GM21576 (cell line): Measurements from ENCODE around the gene ACTR1B.
"Not testable (repeated sequence)": the region's sequence is repeated elsewhere in the genome, so short reads cannot be mapped to it uniquely, and the experiment has no call there.

Experiments used
- ATAC-seq: cut with Tn5 transposase; IDR thresholded peaks from one replicate; pipeline ENCODE4 v1.9.1; 2021; ENCODE audit warnings: mild to moderate bottlenecking, moderate library complexity; ENCODE audit not compliant: unreplicated experiment

ACTR1B gene

DNA sequence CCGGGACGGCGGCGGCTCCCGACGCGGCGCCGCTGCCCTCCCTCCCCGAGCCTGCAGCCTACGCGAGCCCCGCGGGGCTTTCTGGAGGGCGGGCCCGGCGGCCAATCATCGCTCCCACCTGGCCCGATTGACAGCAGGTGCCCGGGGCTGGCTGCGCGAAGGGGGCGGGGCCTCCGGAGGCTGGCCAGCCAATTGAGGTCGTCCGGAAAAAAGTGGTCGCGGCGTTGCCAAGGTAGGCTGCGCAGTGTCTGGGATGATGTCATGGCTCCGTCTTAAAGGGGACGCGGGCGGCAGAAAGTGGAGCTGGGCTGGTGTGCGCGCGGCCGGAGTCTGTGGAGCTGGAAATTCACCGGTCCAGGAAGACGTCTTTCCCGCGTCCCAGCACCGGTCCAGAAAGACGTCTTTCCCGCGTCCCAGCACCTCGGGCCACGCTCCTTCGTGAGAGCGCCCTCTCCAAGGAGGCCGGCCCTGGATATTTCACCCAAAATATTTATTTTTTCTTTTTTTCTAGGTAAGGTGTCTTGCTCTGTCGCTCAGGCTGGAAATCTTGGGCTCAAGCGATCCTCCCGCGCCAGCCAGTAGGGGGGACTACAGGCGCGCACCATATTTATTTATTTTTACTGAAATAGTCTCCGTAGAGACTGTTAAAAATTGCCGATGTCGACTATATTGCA is at the start of gene ACTR1B:
ACTR1B (minus strand) TSS at position 83 of the 674 bp plus-strand sequence. CDS start 154 bp downstream, outside the sequence.
- peak; percentile 85 for ATAC-seq

DNA sequence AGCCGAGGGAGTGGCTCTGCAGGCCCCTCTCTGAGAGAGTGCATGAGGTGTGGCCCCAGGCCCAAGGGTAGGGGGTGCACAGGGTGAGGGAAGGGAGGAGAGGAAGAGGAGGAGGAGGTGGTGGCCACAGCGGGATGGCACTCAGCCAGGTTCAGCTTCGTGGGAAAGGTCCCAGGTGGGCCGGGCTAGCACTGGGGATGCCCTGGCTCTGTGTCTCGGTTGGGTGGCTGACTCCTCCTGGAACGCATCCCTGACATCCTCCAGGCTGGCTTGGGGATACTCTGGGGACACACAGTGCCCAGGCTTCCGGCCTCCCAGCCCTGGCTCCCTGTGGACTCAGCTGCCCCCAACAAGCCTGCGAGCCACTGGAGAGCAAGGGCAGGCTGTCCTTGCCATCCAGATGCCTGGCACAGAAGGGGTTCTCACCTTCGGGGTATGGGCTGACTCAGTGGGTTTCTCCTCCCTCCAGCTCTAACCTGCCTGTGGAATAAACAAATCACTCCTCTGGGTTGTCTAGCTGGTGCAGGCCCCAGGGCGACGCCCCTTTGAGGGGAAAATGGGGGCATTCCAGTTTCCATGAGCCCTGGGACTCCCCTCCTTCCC is 49.0 kb upstream of the ACTR1B start:
- ATAC-seq: no peak

DNA sequence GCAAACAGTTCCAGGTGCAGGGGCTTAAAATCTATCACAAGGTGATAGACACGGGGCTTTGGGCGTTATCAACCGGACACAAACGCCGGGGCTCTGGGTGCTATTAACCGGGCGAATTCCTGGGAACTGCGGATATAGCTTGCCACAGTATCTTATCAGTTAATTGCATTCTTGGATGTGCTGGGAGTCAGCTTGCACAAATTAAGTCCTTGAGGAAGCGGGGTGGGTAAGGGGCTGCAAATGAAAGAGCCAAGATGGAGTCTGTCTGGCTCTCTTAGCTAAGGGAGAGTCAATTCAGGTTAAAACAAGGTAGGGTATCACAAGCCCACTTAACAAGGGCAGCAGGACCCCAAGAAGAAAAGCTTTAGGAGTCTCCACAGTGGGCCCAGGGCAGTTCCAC is 48.3 kb upstream of the ACTR1B start:
- not testable (repeated sequence) for ATAC-seq

DNA sequence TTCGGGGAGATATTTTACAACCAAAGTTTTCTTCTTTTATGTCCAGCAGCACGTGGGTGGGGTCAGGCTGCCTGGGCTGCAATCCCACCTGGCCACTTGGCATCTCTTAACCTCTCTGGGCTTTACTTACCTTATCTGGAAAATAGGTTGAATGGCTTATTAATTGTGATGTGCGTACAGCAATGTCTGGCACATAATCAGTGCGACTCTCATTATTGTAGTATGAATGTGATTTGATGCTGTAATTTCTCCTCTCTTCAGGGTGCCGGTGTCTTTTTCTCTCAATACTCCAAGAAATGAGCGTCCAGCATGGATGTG is 47.5 kb upstream of the ACTR1B start:
- no peak for ATAC-seq

DNA sequence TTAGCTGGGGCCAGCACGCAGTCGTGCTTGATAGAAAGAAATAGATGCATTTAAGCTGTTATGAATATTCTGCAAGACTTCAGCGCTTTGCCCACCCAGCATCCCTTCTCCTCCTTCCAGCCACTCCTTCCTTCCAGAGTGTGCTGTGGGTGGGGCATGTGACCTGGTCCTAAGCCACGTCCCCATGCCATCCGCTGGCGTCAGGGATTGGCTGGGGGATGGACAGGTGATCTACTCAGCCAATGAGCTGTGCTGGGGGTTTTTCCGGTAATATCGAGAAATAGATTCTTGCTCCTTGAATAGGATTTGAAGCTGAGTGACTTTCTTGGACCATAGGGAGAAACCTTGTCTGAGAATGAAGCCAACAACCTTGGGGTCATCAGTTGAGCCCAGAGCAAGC is 44.8 kb upstream of the ACTR1B start:
- ATAC-seq: no peak

DNA sequence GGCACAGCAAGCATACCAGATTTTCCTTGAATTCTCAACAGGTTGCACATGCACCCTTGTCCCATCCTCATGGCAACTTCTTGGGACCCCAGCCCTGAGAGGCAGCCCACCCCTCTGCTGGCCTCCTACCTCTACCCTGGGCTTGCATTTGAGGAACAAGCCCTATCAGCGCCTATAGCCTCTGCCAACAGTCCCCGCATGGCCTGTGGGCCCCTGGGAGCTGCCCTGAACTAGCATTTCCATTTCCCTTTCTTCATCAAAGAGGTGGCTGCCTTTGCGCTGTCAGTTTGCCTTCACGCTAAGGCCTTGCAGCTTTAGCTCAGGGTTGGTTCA is 44.2 kb upstream of the ACTR1B start:
- no peak for ATAC-seq

DNA sequence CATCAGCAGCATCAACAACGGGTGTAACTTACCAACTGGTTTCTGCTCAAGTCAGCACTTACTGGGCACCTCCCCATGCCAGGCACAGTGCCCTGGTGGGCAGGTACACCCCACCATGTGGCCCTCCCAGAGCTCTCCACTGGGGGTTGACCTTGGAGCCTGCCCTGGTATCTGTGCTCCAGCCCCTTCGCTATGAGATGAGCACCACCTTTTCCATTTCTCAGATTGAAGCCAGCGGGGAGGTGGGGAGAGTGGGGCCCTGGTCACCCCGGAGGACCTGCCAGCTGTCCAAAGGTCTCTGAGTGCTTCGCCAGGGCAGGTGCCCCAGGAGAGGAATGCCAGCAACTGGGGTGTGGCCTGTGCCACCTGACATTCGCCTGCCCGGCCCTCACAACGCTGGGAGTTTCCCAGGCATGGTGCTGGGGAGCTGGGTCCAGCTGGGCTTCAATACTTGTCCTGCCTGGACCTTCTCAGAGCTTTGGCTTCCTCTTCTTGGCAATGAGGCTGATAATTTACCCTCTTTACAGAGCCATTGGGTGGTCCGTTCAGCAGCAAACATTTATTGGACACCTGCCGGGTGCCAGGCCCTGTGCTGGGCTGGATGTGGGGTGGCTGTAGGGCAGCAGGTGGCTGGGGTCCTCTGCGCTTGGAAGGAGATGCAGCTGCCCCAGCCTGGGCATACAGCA is 43.7 kb upstream of the ACTR1B start:
- no peak for ATAC-seq

DNA sequence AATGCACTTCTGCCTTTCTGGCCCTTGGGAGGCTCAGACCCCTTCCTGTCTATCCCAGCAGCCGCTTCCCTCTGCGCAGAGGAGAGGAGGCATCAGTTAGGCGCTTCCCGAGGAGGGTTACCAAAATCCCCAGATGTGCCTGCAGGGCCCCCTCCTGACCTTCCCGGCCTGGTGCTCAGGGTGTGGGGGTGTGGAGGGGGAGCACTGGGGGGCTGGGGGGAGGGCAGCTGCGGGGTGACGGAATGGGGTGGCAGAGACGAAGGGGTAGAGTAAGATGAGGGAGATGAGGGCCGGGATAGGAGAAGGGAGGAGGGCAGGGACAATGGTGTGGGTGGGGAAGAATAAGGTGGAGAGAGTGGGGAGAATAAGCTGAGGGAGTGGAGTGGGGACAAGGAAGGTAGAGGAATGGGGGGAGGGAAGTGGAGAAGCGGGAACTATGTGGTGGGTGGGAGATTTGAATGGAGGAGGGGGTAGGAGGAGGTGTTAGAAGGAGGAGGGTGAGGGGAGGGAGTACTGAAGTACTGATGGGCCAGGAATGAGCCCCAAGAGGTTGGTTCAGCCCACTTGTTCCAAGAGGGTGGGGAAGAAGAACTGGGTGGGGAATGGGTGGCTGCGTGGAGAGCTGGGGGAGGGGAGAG is 43.0 kb upstream of the ACTR1B start:
- no peak for ATAC-seq

DNA sequence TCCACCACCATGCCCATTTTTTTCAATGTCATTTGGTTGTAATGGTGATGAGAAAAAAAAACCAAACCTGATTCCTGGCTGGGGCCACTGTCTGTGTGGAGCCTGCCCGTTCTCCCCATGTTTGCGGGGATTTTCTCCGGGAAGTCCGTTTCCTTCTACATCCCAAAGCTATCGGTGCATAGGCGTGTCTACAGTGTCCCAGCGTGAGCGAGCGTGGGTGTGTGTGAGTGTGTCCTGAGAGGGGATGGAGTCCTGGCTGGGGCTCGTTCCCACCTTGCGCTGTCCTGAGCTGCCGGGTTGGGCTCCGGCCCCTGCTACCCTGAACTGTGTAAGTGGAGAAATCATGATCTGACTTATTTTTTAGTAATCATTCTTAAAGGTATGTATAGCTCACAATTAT is 42.3 kb upstream of the ACTR1B start:
- no peak for ATAC-seq

DNA sequence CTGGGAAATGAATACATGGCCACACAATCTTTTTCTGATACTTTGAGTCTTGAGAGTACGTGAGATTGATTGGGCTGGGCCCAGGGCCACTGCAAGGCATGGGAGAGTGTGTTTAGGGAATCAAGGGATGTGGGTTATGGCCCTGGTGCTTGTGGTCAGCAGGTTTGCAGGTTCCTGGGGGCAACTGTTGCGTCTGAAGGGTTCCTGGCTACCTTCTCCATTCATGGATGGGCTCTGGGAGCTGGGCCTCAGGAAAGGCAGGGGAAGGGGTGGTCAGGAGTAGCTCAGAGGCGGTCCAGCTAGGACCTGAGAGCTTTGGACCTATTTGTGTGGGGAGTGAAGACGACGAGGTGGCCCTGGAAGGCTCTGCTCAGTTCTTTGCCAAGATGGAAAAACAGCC is 41.1 kb upstream of the ACTR1B start:
- no peak for ATAC-seq

DNA sequence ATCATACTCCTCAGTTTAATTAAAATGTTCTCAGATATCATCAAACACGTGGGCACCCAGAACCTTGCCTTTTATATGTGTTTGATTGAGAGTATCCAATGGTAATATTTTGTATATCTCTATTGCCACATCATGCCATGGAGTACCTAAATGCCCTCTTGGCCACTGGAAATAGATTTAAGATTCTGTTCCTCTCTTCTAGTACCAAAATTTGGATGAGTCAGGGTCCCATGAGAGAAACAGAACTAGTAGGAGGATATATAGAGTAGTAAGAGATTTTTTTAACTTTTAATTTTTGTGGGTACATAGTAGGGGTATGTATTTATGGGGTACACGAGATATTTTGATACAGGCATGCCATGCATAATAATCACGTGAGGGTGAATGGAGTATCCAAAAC is 39.9 kb upstream of the ACTR1B start:
- no peak for ATAC-seq

DNA sequence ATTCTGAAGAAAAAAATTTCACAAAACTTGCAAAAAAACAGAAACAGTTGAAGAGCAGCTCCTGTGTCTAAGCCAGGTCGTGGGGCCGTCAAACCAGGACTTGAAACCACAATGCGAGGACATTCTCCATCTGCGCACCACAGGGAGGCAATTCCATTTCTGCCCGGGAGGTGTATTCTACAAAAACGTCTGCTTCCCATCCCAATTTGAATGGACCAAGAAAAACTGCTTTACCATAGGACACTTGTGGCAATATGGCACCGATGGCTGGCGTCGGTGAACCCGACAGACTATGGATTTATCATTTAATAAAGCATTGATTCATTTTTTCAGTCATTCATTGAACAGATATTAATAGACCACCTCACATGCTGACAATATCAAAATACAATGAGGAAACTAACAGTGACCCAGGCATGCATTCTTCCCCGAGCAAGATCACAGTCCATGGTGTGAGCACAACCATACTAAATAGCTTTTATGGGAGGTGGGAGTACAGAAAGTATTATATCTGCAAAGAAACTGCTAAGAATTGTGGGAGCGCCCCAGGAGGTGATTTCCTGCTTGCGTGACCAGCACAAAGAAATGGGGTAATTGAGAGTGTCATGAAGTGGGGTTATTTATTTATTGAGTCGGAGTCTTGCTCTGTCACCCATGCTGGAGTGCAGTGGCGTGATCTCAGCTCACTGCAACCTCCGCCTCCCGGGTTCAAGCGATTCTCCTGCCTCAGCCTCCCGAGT is 39.1 kb upstream of the ACTR1B start:
- no peak for ATAC-seq

DNA sequence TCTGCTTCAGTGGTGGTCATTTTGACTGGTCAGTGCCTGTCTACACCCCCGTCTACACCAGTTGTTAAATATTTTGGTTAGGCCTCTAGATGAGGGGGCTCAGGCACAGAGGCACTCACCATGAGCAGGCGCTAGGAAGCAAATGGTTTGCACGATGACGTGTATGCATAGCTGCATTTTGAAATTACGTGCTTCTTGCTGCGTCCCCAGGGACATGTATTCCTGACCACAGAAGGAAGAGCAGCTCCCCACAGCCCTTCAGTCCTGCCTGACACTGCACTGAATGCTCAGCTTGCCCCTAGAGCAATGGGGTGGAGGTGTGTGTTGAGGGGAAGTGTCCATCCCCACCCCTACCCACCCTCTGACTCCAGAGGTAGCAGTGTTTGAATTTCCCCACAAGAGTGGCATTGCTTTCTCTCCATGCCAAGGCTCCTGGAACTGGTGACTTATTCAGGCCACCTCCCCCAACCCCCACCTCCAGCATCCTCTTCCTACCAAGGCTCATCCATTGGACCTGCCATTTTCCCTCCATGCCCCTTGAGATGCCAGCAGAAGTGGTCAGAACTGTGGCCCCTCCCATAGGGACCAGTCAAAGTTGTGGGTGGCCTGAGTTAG is 38.1 kb upstream of the ACTR1B start:
- ATAC-seq: no peak

DNA sequence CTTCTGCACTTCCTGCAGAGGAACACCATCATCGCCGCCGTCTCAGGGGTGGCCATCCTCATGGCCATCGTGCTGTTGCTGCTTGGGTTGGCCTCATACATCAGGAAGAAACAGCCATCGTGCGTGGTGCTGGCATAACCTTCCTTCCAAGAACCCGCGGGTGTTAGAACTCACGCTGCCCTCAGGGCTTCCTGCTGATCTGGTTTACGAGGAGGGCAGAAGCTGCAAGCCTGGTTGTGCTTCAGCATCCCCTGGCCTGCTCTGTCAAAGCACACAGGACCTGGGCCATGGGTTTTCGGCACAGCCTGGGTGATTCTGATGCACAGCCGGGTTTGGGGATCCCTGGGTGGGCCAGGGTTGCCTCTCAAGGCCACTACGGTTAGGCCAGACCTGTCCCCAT is 37.3 kb upstream of the ACTR1B start:
- ATAC-seq: no peak

DNA sequence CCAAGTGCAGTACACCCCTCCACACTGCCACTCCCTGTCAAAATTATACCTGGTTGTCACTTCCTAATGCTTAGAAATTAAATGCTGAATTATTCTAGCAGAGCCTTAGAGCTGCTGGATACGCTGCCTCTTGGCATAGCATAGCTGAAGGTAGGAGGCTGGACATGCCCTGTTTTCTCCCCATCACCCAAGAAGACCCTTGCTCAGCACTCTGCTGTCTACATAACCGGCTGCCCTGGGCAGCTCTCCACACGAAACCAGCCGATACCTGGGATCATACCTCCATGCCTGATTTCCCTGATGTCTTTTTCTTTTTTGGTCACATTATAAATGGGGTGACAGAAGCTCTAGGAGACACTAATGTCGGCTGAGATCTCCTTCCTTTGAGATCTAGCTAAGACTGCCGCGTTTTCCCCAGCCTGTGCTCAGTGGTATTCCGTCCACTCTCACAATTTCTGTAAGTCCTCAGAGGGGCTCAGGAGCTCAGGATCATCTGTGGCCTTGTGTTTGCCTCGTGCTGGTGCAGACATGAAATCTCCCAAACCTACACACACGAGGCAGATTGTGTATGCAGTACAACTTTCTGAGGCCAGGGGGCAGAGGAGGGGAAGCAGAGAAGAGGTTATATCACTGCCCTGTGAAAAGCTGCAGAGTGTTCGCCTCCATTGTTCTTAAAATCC is 36.1 kb upstream of the ACTR1B start:
- no peak for ATAC-seq

DNA sequence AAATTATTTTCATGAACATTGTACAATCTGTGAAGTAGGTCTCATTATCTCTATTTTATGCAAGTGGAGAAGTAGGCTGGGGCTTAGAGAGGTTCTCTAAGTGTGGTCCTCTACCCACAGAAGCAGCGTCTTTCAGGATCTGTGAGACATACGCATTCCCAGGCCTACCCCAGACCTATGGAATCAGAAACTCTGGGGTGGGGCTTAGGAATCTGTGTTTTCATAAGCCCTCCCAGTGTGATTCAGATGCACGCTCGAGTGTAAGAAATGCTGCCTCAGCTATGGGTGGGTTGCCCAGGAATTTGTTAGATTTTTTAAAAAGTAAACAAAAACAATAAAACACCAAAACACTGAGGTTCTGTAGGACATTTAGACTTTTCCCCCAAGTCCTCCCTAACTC is 34.7 kb upstream of the ACTR1B start:
- ATAC-seq: no peak

DNA sequence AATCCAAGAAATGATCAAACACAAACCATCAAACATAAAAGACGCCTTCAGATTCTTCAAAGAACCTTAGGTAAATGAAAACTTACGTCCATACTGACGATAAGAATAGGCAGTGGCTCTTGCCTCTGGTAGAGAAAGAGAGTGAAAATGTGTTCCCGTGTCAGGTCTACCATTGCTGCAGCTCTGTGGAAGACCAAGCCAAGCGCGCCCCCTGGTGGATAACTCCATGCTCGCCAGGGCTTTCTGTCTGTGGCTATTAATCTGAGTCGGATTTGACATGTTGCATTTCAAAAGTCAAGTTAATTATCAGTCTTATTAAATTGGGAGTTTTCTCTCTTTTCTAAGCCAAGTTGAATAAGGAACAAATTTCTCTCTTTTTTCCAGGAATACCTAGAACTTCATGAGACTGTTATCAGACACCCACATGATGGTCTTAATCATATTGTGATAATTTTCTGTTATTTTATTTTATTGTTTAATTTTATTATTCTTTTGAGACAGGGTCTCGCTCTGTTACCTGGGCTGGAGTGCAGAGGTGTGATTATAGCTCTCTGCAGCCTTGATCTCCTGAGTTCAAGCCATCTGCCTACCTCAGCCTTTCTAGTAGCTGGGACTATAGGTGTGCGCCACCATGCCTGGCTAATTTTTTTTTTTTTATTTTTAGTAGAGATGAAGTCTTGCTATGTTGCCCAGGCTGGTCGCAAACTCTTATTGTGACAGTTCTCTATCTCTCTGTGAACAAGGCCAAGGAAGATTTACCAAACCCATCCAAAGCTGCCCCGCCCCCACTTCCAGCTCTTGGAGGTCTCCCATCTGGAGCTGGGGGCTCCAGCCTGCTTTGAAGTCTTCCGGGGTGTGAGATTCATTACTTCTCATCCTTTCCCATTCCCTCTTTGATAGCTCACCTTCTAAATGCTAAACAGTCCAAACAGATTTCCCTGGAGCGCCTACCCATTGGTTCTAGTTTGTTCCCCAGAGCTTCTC is 33.7 kb upstream of the ACTR1B start:
- ATAC-seq: peak; percentile 64

DNA sequence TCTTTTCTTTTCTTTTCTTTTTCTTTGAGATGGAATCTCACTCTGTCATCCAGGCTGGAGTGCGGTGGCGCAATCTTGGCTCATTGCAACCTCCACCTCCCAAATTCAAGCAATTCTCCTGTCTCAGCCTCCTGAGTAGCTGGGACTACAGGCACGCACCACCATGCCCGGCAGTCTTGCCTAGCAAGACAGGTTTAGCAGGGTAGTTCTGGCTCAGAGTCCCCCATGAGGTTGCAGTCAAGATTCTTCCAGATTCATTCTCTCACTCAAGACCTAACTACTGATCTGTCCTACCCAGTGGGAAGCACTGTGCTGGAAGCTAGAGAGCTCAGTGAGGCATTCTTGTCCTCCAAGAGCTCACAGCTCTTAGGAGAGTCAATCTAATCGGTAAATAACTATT is 31.9 kb upstream of the ACTR1B start:
- no peak for ATAC-seq

DNA sequence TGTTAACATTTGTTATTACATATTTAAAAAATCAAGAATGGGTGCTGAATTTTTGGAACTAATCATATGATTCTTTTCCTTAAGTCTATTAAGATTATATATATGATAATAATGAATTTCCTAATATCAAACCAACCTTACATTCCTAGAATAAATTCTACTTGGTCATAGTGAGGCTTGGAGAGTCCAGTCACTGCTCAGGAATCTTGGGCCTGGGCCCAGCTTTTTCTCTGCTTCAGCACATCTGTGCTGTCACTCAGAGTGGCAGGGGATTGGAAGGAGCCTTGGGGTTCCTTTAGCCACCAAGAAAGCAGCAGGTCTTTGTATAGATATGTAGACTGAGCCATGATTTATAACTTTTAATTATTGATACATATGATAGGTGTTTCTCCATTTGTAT is 29.6 kb upstream of the ACTR1B start:
- no peak for ATAC-seq
